ENCODE measurements around the gene LRRN3. TPM values are rescaled to one million over a fixed set of nuclear protein-coding genes. Genes with fewer than 3 reads are reported as not detected.
"Not testable (repeated sequence)": the region's sequence is repeated elsewhere in the genome, so short reads cannot be mapped to it uniquely, and the experiment has no call there.

LRRN3 gene
- total RNA-seq, 4 donors from 2014 or later = 0.39 to 1.3 (median 0.61) TPM

- no peak for TF ChIP-seq EP300 (IDR thresholded peaks at IDR 0.05)
- TF ChIP-seq, protein P1, sequence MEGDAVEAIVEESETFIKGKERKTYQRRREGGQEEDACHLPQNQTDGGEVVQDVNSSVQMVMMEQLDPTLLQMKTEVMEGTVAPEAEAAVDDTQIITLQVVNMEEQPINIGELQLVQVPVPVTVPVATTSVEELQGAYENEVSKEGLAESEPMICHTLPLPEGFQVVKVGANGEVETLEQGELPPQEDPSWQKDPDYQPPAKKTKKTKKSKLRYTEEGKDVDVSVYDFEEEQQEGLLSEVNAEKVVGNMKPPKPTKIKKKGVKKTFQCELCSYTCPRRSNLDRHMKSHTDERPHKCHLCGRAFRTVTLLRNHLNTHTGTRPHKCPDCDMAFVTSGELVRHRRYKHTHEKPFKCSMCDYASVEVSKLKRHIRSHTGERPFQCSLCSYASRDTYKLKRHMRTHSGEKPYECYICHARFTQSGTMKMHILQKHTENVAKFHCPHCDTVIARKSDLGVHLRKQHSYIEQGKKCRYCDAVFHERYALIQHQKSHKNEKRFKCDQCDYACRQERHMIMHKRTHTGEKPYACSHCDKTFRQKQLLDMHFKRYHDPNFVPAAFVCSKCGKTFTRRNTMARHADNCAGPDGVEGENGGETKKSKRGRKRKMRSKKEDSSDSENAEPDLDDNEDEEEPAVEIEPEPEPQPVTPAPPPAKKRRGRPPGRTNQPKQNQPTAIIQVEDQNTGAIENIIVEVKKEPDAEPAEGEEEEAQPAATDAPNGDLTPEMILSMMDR (IDR thresholded peaks at IDR 0.05) = no peak
- TF ChIP-seq POLR2A (IDR thresholded peaks at IDR 0.05; ENCODE audit: low read depth) = no peak
- TF ChIP-seq POLR2AphosphoS5 (IDR thresholded peaks at IDR 0.05) = no peak
- no peak overlapping the region for H3K27ac ChIP-seq (replicated peaks in 1 of 4)
- DNase-seq (ENCODE audit: extremely low spot score) = no peak
- H3K9me3 ChIP-seq = no peaks in the 10 kb centered on the region
- H3K27me3 ChIP-seq = no peaks in the 10 kb centered on the region
- peaks cover 0 to 7% (median 0%) of the 10 kb centered on the region in 4 donors for H3K4me1 ChIP-seq
- 99% methylated on average over 4 of the region's 4 CpGs for WGBS
- H3K36me3 ChIP-seq = no peaks in the 10 kb centered on the region
- intact Hi-C loops (cut with DNase I) = no loop called here
- H3K4me3 ChIP-seq = no peak overlapping the region
Measured at GRCh38 chr7:111067251-111067650, 23.7 kb upstream of the LRRN3 start.

DNA sequence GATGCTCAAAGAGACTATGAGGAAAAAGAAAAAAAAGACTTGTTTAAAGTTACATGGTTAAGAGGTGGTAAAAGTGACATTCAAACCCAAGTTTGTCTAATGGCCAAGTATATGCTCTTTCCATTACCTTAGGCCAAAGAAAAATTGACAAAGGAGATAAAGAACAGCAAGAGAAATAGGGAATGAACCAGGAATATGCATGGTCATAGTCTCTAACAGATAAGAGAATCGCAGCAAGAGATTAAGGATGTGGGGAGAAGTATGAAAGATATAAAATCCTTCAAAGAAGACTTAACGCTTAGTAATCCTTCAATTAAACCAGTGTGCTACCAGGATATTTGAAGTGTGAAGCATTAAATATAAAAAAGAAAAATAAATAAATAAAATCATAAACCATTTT, 23.2 kb upstream of the LRRN3 start:
- Histone ChIP-seq H3K36me3 (no peaks in the 10 kb centered on the region), H3K4me3 (no peak overlapping the region), H3K27me3 (no peaks in the 10 kb centered on the region), H3K27ac (replicated peaks in 1 of 4) (no peak overlapping the region), H3K9me3 (no peaks in the 10 kb centered on the region), H3K4me1 (peaks cover 0 to 7% (median 0%) of the 10 kb centered on the region in 4 donors)
- intact Hi-C loops (cut with DNase I) = no loop called here
- no peak for DNase-seq (ENCODE audit: extremely low spot score)
- TF ChIP-seq, protein P1 (IDR thresholded peaks at IDR 0.05) = no peak
- TF ChIP-seq POLR2A (IDR thresholded peaks at IDR 0.05; ENCODE audit: low read depth) (no peak), EP300 (IDR thresholded peaks at IDR 0.05) (no peak), POLR2AphosphoS5 (IDR thresholded peaks at IDR 0.05) (no peak)
- 97% methylated on average over 2 of the region's 2 CpGs for WGBS

GRCh38 chr7:111068618-111069017, 22.3 kb upstream of the LRRN3 start:
- Histone ChIP-seq H3K9me3 (no peaks in the 10 kb centered on the region), H3K27me3 (no peaks in the 10 kb centered on the region), H3K4me1 (peaks cover 0 to 7% (median 0%) of the 10 kb centered on the region in 4 donors), H3K36me3 (no peaks in the 10 kb centered on the region), H3K27ac (replicated peaks in 1 of 4) (no peak overlapping the region), H3K4me3 (no peak overlapping the region)
- intact Hi-C loops (cut with DNase I) = no loop called here
- no peak for DNase-seq (ENCODE audit: extremely low spot score)
- 83% methylated on average over 2 of the region's 2 CpGs for WGBS
- TF ChIP-seq EP300 (IDR thresholded peaks at IDR 0.05) (no peak), POLR2AphosphoS5 (IDR thresholded peaks at IDR 0.05) (no peak), POLR2A (IDR thresholded peaks at IDR 0.05; ENCODE audit: low read depth) (no peak)
- TF ChIP-seq, protein P1 (IDR thresholded peaks at IDR 0.05) = no peak

GRCh38 chr7:111071556-111071955, 19.4 kb upstream of the LRRN3 start:
- Histone ChIP-seq H3K27ac (replicated peaks in 1 of 4) (no peak overlapping the region), H3K36me3 (no peaks in the 10 kb centered on the region), H3K9me3 (no peaks in the 10 kb centered on the region), H3K4me1 (peaks cover 0 to 7% (median 6%) of the 10 kb centered on the region in 4 donors), H3K4me3 (no peak overlapping the region), H3K27me3 (no peaks in the 10 kb centered on the region)
- no peak for DNase-seq (ENCODE audit: extremely low spot score)
- no peak for TF ChIP-seq EP300 (IDR thresholded peaks at IDR 0.05)
- no peak for TF ChIP-seq POLR2AphosphoS5 (IDR thresholded peaks at IDR 0.05)
- no peak for TF ChIP-seq POLR2A (IDR thresholded peaks at IDR 0.05; ENCODE audit: low read depth)
- TF ChIP-seq, protein P1 (IDR thresholded peaks at IDR 0.05) = no peak
- intact Hi-C loops (cut with DNase I) = no loop called here

DNA sequence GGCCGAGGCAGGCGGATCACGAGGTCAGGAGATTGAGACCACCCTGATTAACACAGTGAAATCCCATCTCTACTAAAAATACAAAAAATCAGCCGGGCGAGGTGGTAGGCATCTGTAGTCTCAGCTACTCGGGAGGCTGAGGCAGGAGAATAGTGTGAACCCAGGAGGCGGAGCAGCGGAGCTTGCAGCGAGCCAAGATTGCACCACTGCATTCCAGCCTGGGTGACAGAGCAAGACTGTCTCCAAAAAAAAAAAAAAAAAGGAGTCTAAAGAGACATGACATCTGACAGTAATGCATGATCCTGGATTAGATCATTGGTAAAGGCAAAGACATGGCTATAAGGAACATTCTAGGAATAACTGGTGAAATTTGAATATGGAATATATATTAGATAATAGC, 18.3 kb upstream of the LRRN3 start:
- H3K27ac ChIP-seq (replicated peaks in 1 of 4); intact Hi-C loops (cut with DNase I); H3K27me3 ChIP-seq; DNase-seq (ENCODE audit: extremely low spot score); H3K36me3 ChIP-seq; H3K4me1 ChIP-seq; H3K4me3 ChIP-seq; H3K9me3 ChIP-seq: not testable (repeated sequence)
- 97% methylated on average over 9 of the region's 9 CpGs for WGBS

Data from esophagus muscularis mucosa (tissue), 4 donors.